Measurements from ENCODE around the gene MBD4.
A peak's percentile ranks its signal among the peaks of the same experiment; 100 is the strongest.

The MBD4 gene

DNA sequence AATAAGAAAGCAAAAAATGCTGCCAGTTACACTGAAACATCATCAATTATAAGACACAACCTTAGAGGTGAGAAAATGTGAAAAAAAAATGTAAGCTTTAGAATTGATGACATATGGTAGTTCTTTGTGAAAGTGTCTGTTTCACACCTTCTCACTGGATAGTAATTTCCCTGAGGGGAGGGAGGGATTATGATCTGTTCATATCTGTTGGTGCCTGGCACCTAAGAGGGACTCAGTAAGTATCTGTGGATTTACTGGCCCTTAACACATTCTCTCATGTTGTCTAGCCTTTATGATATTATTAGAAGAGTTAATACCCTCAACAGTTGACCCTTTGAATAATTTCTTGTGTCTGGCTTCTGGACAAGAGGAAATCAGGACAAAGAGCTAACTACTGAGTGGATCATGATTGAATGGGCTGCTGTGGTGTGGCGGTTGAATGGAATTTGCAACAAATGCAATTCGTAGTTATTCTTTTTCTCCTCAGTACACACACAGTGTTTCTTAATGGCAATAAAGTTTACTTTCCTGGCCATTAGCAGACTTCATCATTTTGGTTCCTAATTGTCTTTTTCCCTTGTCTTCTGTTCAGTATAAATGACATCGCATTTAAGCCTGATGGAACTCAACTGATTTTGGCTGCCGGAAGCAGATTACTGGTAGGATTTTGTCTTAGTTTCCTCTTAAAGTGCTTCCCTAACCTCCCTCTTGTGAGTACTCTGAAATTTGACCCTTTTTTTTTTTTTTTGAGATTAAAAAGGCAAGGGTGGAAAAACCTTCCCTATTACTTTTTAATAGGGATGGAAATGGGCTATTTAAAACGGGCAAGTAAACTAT, 9.7 kb upstream of the MBD4 start:
- Mint-ChIP-seq H3K9me3 (no peaks in the 10 kb centered on the region), H3K4me1 (ENCODE audit: low read depth) (peaks cover 10% of the 10 kb centered on the region), H3K36me3 (ENCODE audit: low read depth) (peaks cover 19% of the 10 kb centered on the region), H3K27ac (no peak overlapping the region), H3K27me3 (no peaks in the 10 kb centered on the region), H3K4me3 (no peak overlapping the region)
- intact Hi-C loops (cut with micrococcal nuclease), result no loop called here

DNA sequence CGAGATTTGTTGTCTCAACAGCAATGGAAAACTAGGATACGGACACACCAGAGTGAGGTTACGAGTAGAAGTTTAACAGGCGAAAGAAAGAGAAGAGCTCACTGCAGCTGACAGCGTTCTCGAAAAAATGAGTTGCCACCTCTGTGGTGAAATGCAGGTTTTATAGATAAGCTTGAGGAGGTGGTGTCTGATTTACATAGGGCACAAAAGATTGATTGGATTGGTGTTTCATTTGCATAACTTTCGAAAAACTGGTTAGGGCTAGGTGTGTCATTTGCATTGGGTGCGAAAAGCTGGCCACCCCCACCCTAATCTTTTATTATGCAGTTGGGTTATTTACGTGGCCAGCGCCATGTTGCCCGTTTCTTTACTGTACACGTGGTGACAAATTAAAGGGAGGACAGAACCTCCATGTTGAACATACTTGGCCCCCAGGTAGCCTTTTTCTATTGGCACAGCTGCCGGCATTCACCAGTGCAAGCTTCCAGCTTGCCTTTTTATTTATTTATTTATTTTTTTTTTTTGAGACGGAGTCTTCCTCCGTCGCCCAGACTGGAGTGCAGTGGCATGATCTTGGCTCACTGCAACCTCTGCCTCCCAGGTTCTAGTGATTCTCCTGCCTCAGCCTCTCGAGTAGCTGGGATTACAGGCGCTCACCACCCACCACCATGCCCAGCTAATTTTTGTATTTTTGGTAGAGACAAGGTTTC, 8.6 kb upstream of the MBD4 start:
- H3K36me3 Mint-ChIP-seq (ENCODE audit: low read depth), result peaks cover 16% of the 10 kb centered on the region
- H3K4me1 Mint-ChIP-seq (ENCODE audit: low read depth), result peaks cover 18% of the 10 kb centered on the region
- H3K4me3 Mint-ChIP-seq, result no peak overlapping the region
- intact Hi-C loops (cut with micrococcal nuclease), result no loop called here
- H3K9me3 Mint-ChIP-seq, result no peaks in the 10 kb centered on the region
- H3K27me3 Mint-ChIP-seq, result no peaks in the 10 kb centered on the region
- no peak overlapping the region for H3K27ac Mint-ChIP-seq

DNA sequence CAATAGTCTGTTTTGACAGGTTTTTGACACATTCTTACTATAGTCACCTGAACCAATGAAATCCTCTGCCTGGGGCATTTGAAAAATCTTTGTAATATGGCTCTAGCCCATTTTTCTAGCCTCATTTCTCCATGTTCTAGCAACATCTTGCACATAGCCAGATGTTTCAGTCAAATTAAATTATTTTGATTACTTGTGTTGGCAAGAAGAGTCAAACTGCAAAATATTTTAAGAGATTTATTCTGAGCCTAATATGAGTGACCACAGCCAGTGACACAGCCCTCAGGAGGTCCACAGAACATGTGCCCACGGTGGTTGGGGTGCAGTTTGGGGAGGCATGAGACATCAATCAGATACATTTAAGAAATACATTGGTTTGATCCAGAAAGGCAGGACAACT, 7.2 kb upstream of the MBD4 start:
- H3K4me1 Mint-ChIP-seq (ENCODE audit: low read depth), result peaks cover 19% of the 10 kb centered on the region
- H3K27me3 Mint-ChIP-seq, result no peaks in the 10 kb centered on the region
- H3K4me3 Mint-ChIP-seq, result no peak overlapping the region
- intact Hi-C loops (cut with micrococcal nuclease), result no loop called here
- H3K9me3 Mint-ChIP-seq, result no peaks in the 10 kb centered on the region
- peaks cover 2% of the 10 kb centered on the region for H3K36me3 Mint-ChIP-seq (ENCODE audit: low read depth)
- H3K27ac Mint-ChIP-seq, result no peak overlapping the region

DNA sequence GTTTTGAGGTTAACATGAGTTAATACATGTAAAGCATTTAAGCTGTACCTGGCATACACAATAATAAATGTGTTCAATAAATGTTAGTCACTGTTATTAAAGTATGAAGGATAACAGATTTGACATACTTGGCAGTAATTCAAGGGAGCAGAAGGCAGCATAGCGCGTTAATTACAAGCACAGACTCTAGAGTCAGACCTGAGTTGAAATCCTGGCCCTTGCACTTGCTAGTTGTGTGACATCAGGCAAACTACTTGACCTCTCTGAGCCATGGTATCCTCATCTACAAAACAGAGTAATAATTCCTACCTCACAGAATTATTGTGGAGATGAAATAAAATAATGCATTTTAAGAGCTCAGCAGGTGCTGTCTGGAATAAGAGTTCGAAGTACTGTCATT, 5.7 kb upstream of the MBD4 start:
- Mint-ChIP-seq H3K36me3 (ENCODE audit: low read depth) (peaks cover under 1% of the 10 kb centered on the region), H3K4me1 (ENCODE audit: low read depth) (peaks cover 31% of the 10 kb centered on the region), H3K27ac (no peak overlapping the region), H3K4me3 (no peak overlapping the region), H3K9me3 (no peaks in the 10 kb centered on the region), H3K27me3 (no peaks in the 10 kb centered on the region)
- intact Hi-C loops (cut with micrococcal nuclease), result no loop called here

DNA sequence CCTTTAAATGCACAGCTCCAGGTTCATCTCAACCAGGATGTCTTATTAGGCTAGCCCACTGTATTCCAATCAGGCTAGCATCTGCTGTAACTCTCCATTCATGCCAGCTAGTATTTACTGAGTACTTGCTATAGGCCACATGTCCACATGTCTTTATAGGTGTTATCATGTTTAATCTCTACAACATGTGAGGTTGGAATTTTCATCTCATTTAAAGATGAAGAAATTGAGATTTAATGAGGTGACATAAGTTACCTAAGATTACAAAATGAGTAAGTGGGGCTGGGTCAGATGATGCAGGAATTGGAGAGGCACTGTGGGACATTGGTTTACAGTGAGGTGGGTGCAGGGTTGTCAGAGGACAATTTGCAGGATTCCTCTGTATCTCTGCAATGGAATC, 3.2 kb upstream of the MBD4 start:
- intact Hi-C loops (cut with micrococcal nuclease), result loop anchor here (5.0 kb wide), 1 partner anchor 134 kb away; no protein-coding TSS in a partner anchor
- Mint-ChIP-seq H3K4me1 (ENCODE audit: low read depth) (peaks cover 46% of the 10 kb centered on the region), H3K36me3 (ENCODE audit: low read depth) (peaks cover 17% of the 10 kb centered on the region), H3K27ac (no peak overlapping the region), H3K27me3 (no peaks in the 10 kb centered on the region), H3K4me3 (no peak overlapping the region), H3K9me3 (no peaks in the 10 kb centered on the region)

DNA sequence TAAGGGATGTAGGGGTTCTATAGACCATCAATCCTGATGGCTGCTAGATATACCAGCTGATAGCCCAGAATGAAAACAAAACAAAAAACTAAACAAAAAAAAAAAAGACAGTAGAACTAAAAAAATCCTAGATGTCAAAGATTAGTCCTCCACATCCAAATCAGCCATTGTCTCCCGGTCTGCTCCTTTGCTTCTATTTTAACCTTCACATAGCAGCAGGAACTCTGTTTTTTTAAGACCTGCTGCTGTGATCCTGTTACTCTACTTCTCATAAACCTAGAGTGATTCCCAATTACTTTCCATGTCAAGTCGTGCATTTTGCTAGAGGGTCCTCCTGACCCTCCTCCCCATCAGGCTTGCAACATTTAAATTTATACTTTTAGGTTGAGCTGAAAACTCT, 2.7 kb upstream of the MBD4 start:
- Mint-ChIP-seq H3K9me3 (no peaks in the 10 kb centered on the region), H3K27me3 (no peaks in the 10 kb centered on the region), H3K27ac (no peak overlapping the region), H3K36me3 (ENCODE audit: low read depth) (peaks cover 22% of the 10 kb centered on the region), H3K4me1 (ENCODE audit: low read depth) (peaks cover 51% of the 10 kb centered on the region), H3K4me3 (no peak overlapping the region)
- intact Hi-C loops (cut with micrococcal nuclease), result loop anchor here (5.0 kb wide), 1 partner anchor 135 kb away; no protein-coding TSS in a partner anchor

DNA sequence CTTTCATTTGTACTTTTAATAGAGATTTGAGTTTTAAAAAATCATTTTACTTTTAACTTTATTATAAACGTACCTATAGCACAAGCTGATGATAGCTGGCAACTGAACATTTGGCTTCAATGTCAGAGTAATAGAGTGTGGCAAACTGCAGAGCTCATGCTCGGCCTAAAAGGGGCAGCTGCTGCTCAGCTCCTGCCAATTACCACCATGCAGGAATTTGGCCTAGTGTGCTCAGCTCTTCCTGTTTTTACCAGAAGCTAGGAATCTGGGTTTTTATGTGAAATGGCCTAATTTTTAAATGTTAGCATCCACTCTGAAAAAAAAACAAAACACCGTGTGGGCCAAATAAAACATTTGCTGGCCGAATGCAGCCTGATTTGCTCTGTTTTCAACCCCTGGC, 2.0 kb upstream of the MBD4 start:
- Mint-ChIP-seq H3K27me3 (no peaks in the 10 kb centered on the region), H3K4me3 (peak overlapping the region; percentile 9), H3K36me3 (ENCODE audit: low read depth) (peaks cover 29% of the 10 kb centered on the region), H3K4me1 (ENCODE audit: low read depth) (peaks cover 55% of the 10 kb centered on the region), H3K27ac (peak overlapping the region; percentile 92), H3K9me3 (no peaks in the 10 kb centered on the region)
- intact Hi-C loops (cut with micrococcal nuclease), result loop anchor here (5.0 kb wide), 1 partner anchor 136 kb away; no protein-coding TSS in a partner anchor

DNA sequence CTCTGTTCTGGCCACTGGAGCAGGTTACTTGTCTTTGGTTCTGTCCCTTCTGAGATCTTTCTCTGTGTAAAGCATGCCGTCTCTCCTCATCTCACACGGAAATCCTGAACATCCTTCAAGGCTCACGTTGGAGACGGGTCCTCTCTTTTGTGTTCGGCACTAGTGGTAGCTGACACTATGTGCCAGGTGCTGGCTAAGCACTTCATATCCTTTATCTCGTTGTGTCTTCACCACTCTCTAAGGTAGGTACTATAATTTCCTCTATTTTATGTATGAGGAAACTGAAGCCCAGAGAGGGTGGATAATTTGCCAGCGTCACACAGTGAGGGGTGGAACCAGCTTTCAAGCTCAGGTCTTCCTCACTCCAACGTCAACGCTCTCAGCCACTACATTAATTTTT, 1.5 kb upstream of the MBD4 start:
- H3K4me1 Mint-ChIP-seq (ENCODE audit: low read depth), result peaks cover 61% of the 10 kb centered on the region
- intact Hi-C loops (cut with micrococcal nuclease), result loop anchor here (5.0 kb wide), 1 partner anchor 136 kb away; no protein-coding TSS in a partner anchor
- peak overlapping the region; percentile 84 for H3K4me3 Mint-ChIP-seq
- H3K36me3 Mint-ChIP-seq (ENCODE audit: low read depth), result peaks cover 35% of the 10 kb centered on the region
- no peaks in the 10 kb centered on the region for H3K9me3 Mint-ChIP-seq
- H3K27ac Mint-ChIP-seq, result peak overlapping the region; percentile 92
- H3K27me3 Mint-ChIP-seq, result no peaks in the 10 kb centered on the region

DNA sequence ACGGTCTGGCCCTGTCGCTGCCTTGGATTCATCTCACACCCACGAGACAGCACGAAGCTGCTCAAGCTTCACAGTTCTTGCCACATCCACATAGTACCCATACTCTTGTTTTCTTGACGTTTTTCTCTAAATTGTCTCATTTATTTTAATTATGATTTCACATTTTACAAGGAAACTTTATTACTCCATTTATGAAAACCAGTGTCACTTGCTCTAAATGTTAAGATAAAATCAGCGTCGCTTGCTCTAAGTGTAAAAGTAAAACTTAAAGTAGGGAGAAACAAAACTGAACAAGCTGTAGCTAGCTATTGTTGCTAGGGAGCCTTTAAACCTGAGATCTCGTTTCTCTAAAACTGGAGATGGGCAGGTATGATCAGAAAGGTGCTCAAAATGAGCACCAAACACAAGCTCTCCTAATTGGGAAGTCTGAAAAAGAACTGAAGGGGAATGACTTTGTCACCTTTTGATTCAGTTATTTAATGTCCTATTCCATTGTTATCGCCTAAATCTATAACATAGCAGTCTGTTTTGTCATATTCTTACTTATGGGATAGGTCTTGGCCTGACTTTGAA, 956 bp upstream of the MBD4 start:
- peak overlapping the region; percentile 84 for H3K4me3 Mint-ChIP-seq
- no peaks in the 10 kb centered on the region for H3K27me3 Mint-ChIP-seq
- peaks cover 66% of the 10 kb centered on the region for H3K4me1 Mint-ChIP-seq (ENCODE audit: low read depth)
- H3K36me3 Mint-ChIP-seq (ENCODE audit: low read depth), result peaks cover 40% of the 10 kb centered on the region
- H3K27ac Mint-ChIP-seq, result peak overlapping the region; percentile 92
- intact Hi-C loops (cut with micrococcal nuclease), result loop anchor here (1.0 to 5.0 kb wide), 2 partner anchors 41 to 137 kb away; no protein-coding TSS in a partner anchor
- H3K9me3 Mint-ChIP-seq, result no peaks in the 10 kb centered on the region

DNA sequence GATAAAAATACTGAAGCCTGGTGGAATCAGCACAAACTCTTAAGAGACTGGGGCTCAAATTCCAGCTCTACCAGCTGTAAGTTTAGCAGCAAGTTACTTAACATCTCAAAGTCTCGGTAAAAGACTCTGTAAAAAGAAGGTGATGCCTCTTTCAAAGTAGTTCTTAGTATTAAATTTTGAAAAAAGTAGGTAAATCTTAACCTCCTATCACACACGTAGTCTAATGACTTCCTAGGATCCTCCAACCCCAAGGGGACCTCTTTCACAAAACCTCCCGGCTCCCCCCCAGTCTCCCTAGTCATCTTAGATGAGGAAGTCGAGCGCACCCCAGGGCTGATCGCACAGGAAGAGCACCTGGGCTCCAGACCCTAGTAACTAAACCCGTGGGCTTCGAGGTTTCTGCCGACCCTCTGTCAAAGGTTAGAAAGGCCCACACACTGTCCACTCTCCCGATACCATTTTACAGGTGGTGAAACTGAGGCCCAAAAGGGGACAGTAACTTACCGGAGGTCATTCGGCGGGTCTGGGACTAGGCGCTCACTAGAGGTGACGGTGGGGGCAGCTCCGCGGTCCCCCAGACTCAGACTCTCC, 427 bp downstream of the MBD4 start:
- H3K36me3 Mint-ChIP-seq (ENCODE audit: low read depth), result peaks cover 52% of the 10 kb centered on the region
- peaks cover 74% of the 10 kb centered on the region for H3K4me1 Mint-ChIP-seq (ENCODE audit: low read depth)

DNA sequence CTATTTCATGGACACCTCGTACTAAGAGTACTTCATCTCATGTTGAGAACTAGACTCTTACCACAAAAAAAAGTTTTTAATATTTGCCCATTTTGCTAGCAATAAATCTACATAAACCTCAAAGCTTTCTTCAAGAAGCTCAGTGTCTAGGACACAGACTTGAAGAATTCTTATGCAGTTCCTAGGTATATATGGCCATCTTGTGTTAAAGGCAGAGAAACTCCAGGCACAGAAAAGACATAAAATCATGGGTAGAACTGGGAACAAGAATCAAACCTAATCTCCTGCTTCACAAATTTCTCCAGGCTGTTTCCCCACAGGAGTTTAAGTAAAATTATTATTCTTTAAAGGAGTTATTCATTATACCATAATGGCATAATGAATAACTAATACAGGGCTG, 4.4 kb downstream of the MBD4 start:
- Mint-ChIP-seq H3K4me3 (no peak overlapping the region), H3K36me3 (ENCODE audit: low read depth) (peaks cover 86% of the 10 kb centered on the region), H3K9me3 (no peaks in the 10 kb centered on the region), H3K27ac (no peak overlapping the region), H3K4me1 (ENCODE audit: low read depth) (peaks cover 44% of the 10 kb centered on the region), H3K27me3 (no peaks in the 10 kb centered on the region)
- intact Hi-C loops (cut with micrococcal nuclease), result no loop called here

More for the DNA sequence above, 427 bp downstream of the MBD4 start:
- intact Hi-C loops (cut with micrococcal nuclease), result no loop called here
- peak overlapping the region; percentile 84 for H3K4me3 Mint-ChIP-seq
- H3K27me3 Mint-ChIP-seq, result no peaks in the 10 kb centered on the region
- peak overlapping the region; percentile 92 for H3K27ac Mint-ChIP-seq
- no peaks in the 10 kb centered on the region for H3K9me3 Mint-ChIP-seq

DNA sequence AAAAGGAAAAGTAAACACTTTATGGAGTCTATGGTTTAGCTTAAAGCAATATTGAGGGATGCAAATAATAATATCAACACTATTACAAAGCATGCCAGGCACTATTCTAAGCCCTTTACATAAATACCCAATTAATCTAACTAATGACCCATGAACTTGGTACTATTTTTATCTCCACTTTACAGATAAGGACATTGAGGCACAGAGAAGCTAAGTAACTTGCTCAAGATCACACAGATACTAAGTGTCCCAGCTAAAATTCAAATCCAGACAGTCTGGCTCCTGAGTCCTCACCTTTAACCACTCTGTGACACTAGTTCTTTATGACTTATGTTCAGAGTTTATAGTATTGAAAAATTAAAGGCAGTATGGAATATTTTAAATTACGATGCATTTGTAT, 5.6 kb downstream of the MBD4 start:
- Mint-ChIP-seq H3K27me3 (no peaks in the 10 kb centered on the region), H3K27ac (no peak overlapping the region), H3K4me3 (no peak overlapping the region), H3K36me3 (ENCODE audit: low read depth) (peaks cover 86% of the 10 kb centered on the region), H3K9me3 (no peaks in the 10 kb centered on the region), H3K4me1 (ENCODE audit: low read depth) (peaks cover 41% of the 10 kb centered on the region)
- intact Hi-C loops (cut with micrococcal nuclease), result no loop called here

DNA sequence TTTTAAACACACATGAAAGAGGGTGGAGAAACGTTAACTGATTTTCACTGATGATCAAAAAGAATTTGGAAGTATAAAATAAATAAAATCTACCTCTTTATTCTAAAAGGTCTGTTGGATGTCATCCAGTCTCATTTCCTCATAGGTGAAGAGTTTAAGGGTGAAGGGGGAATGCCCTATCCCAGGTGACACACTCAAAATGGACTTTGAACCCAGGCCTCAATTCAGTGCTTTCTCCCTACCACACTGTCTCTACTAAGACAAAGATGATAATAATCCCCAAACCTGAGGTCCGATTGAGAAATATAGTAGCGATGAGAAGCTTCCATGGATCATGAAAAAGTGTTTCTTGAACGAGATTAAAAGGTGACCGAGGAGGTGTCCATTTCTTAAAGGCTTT, 6.2 kb downstream of the MBD4 start:
- H3K27ac Mint-ChIP-seq, result no peak overlapping the region
- no peaks in the 10 kb centered on the region for H3K9me3 Mint-ChIP-seq
- no peaks in the 10 kb centered on the region for H3K27me3 Mint-ChIP-seq
- intact Hi-C loops (cut with micrococcal nuclease), result no loop called here
- H3K4me3 Mint-ChIP-seq, result no peak overlapping the region
- peaks cover 88% of the 10 kb centered on the region for H3K36me3 Mint-ChIP-seq (ENCODE audit: low read depth)
- peaks cover 44% of the 10 kb centered on the region for H3K4me1 Mint-ChIP-seq (ENCODE audit: low read depth)

DNA sequence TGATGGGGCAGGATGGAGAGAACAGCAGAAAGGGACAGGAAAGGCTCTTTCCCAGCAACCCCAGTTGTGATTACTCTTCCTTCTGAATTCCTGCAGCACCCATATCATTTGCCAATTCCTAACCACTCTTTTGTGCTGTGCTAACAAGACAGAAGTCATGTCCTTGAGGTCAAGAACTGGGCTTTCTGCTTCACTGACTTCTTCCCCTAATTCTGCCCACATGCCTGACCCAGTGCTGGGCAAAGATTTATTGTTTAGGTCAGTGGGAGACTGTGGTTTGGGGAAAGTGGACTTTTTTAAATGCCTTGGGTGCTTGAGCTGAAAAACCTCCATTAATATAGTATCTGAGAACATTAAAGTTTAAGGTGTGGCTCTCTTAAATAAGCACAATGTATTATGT, 7.1 kb downstream of the MBD4 start:
- intact Hi-C loops (cut with micrococcal nuclease), result no loop called here
- Mint-ChIP-seq H3K27me3 (peaks cover 4% of the 10 kb centered on the region), H3K4me3 (no peak overlapping the region), H3K27ac (no peak overlapping the region), H3K4me1 (ENCODE audit: low read depth) (peaks cover 44% of the 10 kb centered on the region), H3K9me3 (no peaks in the 10 kb centered on the region), H3K36me3 (ENCODE audit: low read depth) (peaks cover 81% of the 10 kb centered on the region)

Measured in dendritic cell treated with granulocyte-macrophage colony-stimulating factor and Interleukin-4, amounts not matched to agents 40 ng/mL and 50 ng/mL, for 4 days (primary cell).